MV-4-11 (cell line): ENCODE results near the gene SNX20.
A peak's percentile ranks its signal among the peaks of the same experiment; 100 is the strongest.

Source experiments
- DNase-seq: peaks from one replicate; lab custom pipeline; 2025; lab: John Stamatoyannopoulos, UW

Gene SNX20

GRCh38 chr16:50635505-50636392, 45.4 kb downstream of the SNX20 start:
- peak; percentile 43 for DNase-seq

DNA sequence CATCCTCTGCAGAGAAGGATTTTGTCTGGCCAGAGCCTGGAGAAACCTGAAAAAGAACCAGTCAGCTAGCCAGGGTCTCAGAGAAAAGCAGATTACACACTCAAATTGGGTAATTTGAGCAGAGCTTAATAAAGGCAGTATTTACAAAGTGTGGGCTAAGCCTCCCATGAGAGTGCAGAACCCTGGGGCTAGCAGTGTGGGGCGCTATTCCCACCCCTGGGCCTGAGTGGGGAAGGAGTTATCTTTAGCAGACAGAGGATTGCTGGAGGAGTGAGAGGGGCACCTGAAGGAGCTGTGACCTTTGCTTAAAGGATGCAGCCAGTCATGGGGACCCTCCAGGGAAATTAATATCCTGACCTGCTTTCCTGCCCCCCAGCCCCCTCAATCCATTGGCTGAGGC, 46.2 kb downstream of the SNX20 start:
- DNase-seq: no peak

DNA sequence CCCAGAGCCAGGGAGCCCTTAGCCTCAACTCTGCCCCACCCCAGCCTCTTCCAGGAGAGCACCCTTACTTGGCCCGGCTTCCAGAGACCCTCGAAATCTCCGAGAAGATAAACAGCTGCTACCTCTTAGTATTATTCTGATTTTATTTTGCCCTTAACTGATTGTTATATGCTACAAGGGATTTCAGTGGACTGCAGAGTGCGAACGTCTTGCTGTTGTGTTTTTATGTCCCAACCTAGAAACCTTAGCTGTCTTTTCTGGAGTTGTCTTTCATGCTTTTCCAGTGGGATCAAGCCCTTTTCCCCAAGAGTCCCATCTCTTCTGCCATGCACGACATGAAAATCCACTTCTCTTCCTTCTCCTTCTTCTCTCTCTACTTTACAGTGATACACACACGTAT, 47.0 kb downstream of the SNX20 start:
- DNase-seq: no peak

GRCh38 chr16:50632927-50633800, 47.9 kb downstream of the SNX20 start:
- no peak for DNase-seq

- no peak for DNase-seq
These were observed 49.0 kb downstream of the SNX20 start for GRCh38 chr16:50631985-50632576.

DNA sequence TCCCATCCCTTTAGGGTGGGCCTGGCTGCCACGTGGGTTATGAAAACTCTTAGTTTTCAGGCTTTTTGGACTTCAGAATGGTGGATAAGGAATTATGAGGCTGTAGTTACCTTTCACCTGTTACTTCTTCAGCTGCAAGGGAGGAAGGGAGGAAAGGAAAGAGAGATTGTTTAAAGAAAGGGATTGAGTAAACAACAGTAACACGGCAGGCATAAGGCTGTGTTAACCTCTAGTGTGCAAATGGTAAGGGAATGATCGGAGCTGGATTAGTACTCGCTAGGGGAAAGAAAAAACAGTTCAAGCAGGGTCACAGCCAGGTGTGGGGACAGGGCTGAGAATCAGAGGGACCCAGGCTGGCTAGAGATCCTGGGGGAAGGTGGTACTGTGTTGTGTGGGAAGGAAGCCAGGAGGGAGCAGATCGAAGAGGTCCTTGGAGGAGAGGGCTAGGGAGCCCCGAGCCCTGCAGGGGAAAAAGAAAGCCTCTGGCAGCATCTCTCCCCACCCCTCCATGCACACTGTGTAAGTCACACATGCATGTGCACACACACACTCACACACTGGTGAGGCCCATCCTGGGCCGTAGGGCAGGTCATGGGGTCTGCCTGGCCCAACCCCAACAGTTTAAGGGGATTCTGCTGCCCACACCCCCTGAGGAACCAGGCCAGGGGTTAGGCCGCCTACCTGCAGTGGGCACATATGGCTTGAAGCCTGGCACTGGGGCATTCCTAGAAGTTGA, 49.7 kb downstream of the SNX20 start:
- DNase-seq: no peak

GRCh38 chr16:50630394-50631020, 50.6 kb downstream of the SNX20 start:
- no peak for DNase-seq

DNA sequence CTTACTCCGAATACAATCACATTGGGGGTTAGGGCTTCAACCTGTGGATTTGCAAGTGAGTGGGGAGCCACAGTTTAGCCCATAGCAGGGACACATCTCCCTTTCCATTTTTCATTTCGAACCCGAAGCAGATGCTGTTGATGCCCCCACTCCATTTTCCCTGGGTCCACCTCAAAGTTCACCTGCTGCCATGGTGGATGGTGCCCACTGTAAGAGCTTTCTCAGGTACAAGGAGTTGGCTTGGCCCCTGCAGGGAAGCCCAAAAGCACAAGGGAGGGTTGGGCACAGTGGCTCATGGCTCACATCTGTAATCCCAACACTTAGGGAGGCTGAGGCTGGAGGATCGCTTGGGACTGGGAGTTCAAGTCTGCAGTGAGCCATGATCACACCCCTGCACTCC, 51.8 kb downstream of the SNX20 start:
- no peak for DNase-seq

DNA sequence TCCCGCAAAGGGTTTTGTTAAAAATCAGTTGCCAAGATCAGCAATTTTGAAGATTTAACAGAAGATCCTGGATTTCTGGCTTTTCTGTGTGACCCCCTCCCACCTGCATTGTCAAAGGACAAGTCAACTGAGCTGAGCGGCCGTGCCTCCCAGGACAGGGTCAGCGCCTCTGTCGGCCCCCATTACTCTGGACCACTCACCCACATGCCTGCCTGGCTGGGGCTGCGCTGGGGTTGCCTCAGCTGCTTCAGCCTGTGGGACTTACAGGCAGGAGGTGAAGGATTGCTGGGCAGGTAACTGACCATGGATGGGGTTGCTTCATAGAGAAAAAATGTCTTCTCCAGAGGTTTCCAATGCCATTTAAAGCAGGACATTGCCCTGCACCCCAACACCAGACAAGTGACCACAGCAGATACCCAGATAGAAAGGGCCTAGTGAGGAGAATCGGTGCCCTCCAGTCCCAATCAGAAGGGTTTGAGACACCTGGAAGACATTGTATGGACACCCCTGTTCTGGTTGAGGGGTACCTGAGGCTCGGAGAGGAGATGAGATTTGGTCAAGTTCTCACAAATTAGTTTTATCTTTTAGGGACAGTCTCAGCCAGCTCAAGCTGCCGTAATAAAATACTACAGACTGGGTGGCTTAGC, 52.8 kb downstream of the SNX20 start:
- no peak for DNase-seq

GRCh38 chr16:50627419-50627818, 53.7 kb downstream of the SNX20 start:
- DNase-seq: no peak

- no peak for DNase-seq
These were observed 54.2 kb downstream of the SNX20 start for GRCh38 chr16:50626868-50627267.

- no peak for DNase-seq
These were observed 55.7 kb downstream of the SNX20 start for GRCh38 chr16:50625374-50625773.

GRCh38 chr16:50624449-50624970, 56.6 kb downstream of the SNX20 start:
- no peak for DNase-seq

GRCh38 chr16:50622643-50623369, 58.3 kb downstream of the SNX20 start:
- no peak for DNase-seq

GRCh38 chr16:50622029-50622428, 59.1 kb downstream of the SNX20 start:
- DNase-seq: no peak
